Sigmoid colon (tissue), 7 donors: Measurements from ENCODE around the gene BYSL. TPM values are rescaled to one million over a fixed set of nuclear protein-coding genes. Genes with fewer than 3 reads are reported as not detected.
A peak's percentile ranks its signal among the peaks of the same experiment; 100 is the strongest.

Experiments used
- DNase-seq: peaks from one replicate; pipeline ENCODE4 v3.0.0-alpha.2; 2019
- H3K27ac ChIP-seq, 4 donors: fragments of 200-600 bp; sonication (generic); one replicate each; pipeline ENCODE4 v1.5.1; 2016 to 2019; ENCODE audit warnings: mild to moderate bottlenecking in 1 of 4
- H3K27me3 ChIP-seq, 3 donors: fragments of 200-600 bp; sonication (generic); one replicate each; pipeline ENCODE4 v1.5.1; 2019; ENCODE audit warnings: mild to moderate bottlenecking in 1 of 3
- H3K36me3 ChIP-seq, 4 donors: fragments of 200-600 bp; sonication (generic); one replicate each; pipeline ENCODE4 v1.5.1; 2016 to 2019
- H3K4me1 ChIP-seq, 4 donors: fragments of 200-600 bp; sonication (generic); one replicate each; pipeline ENCODE4 v1.5.1; 2017 to 2019
- H3K4me3 ChIP-seq, 4 donors: fragments of 200-600 bp; sonication (generic); one replicate each; pipeline ENCODE4 v1.5.1; 2017 to 2019; ENCODE audit warnings: mild to moderate bottlenecking in 2 of 4, moderate library complexity in 1 of 4
- H3K9me3 ChIP-seq, 4 donors: fragments of 200-600 bp in 3 of 4; sonication (generic) in 3 of 4; one replicate each; pipeline versions ENCODE4 v1.5.1 to v1.6.1; 2013 to 2019
- CTCF ChIP-seq, 4 experiments: fragments of 450-650 bp in 3 of 4; fragments of 200-600 bp in 1 of 4; IDR thresholded peaks; one replicate each; pipeline ENCODE4 v1.5.1; 2016 to 2019; ENCODE audit warnings: antibody characterized with exemption in 4 of 4, mild to moderate bottlenecking in 3 of 4, moderate library complexity in 2 of 4
- EP300 ChIP-seq, 4 donors: sonication (generic); formaldehyde crosslinking; IDR thresholded peaks; one replicate each; pipeline ENCODE4 v1.6.1; 2017; ENCODE audit warnings: antibody characterized with exemption in 4 of 4
- POLR2A ChIP-seq, 2 donors: fragments of 450-650 bp; IDR thresholded peaks; one replicate each; pipeline ENCODE4 v1.6.1; 2016; ENCODE audit warnings: antibody characterized with exemption in 2 of 2, mild to moderate bottlenecking in 2 of 2, moderate library complexity in 2 of 2
- POLR2AphosphoS5 ChIP-seq, 4 donors: sonication (generic); formaldehyde crosslinking; IDR thresholded peaks; one replicate each; pipeline ENCODE4 v1.6.1; 2017; ENCODE audit warnings: antibody characterized with exemption in 4 of 4
- WGBS, 2 donors: extraction: QIAGEN DNeasy Blood & Tissue Kit; methylation state at CpG; one replicate each; pipeline ENCODE4 v1.1.7; 2013; 5-methylcytosine and 5-hydroxymethylcytosine counted together
- intact Hi-C: fragments of 100-400 bp; cut with DNase I; formaldehyde crosslinking; loops from one replicate; pipeline ENCODE4 v1.15.1; 2023
- polyA plus RNA-seq, 3 donors: library from polyadenylated mRNA; stranded (reverse); fragments of 200-250 nt; gene quantifications; one replicate each; pipeline ENCODE4 v1.2.3, GENCODE V29; 2013
- total RNA-seq, 4 donors: library from RNA; depleted of rRNA; stranded (reverse); fragments of >200 nt; gene quantifications; one replicate each; pipeline ENCODE4 v1.1.0, GENCODE V29; 2016
- donor health status: healthy with polysubstance abuse.
- donor health status: Bipolar disorder and iron deficiency.
- donor health status: healthy.

BYSL gene
- total RNA-seq (1 to 10 TPM; 2.9 to 5.4 (median 4.6) TPM), polyA plus RNA-seq (10 to 100 TPM in 1 of 3 donors, 1 to 10 TPM in 2; 4.2 to 14.0 (median 9.6) TPM)

- TF ChIP-seq POLR2AphosphoS5 (IDR thresholded peaks at IDR 0.05) (peak; percentile 81 to 95 (median 92)), CTCF (IDR thresholded peaks at IDR 0.05) (peak; percentile 89 to 98 (median 94)), EP300 (IDR thresholded peaks at IDR 0.05) (peak in 1 of 4 donors; percentile 49), POLR2A (IDR thresholded peaks at IDR 0.05) (peak; percentile 80 to 84)
- Histone ChIP-seq H3K4me1 (peaks cover 0 to 46% (median 36%) of the 10 kb centered on the region in 4 donors), H3K36me3 (peaks cover 4 to 16% (median 7%) of the 10 kb centered on the region in 4 donors), H3K27me3 (no peaks in the 10 kb centered on the region), H3K9me3 (no peaks in the 10 kb centered on the region), H3K4me3 (peak within 1 kb of the TSS; percentile 62 to 84 (median 74)), H3K27ac (peak within 1 kb of the TSS; percentile 94 to 97 (median 96))
- intact Hi-C loops = loop anchor here (1.0 to 2.0 kb wide), 2 partner anchors 124 to 134 kb away; partner anchors contain the start of gene TOMM6
- peak; percentile 96 for DNase-seq
- whole genome bisulfite sequencing, 2 donors = 0% methylated on average over 55 of the region's 55 CpGs
Measured at GRCh38 chr6:41920921-41921711, at the start of gene BYSL, which contains the start of gene MED20. Gene BYSL, plus strand, starts transcription at chr6:41921499. Its CDS starts 64 bp downstream, at chr6:41921563. Gene MED20, minus strand, starts transcription at chr6:41921139. Its CDS starts 121 bp downstream, at chr6:41921018.

DNA sequence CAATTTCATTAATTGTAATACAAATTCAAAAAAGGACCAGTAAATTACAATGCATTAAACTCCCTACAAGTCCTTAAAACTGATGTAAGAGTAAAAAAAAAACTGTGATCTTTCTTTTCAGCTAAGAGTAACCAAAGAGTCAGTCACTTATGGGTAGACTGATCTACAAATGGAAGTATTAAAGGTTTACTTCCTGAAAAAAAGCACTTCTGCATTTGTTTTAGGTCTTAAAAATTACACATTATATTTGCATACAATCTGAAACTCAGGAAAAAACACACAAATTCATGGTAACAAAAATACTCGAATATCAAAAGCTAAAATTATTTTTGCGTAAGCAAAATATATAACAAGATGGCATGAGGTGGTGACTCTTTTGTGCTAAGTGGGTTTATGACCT is 49.6 kb upstream of the BYSL start:
- H3K27ac ChIP-seq = no peak overlapping the region
- no peak overlapping the region for H3K4me3 ChIP-seq
- no peak for DNase-seq
- TF ChIP-seq POLR2AphosphoS5 (IDR thresholded peaks at IDR 0.05) = no peak
- no peak for TF ChIP-seq EP300 (IDR thresholded peaks at IDR 0.05)
- TF ChIP-seq CTCF (IDR thresholded peaks at IDR 0.05) = no peak
- TF ChIP-seq POLR2A (IDR thresholded peaks at IDR 0.05) = no peak
- no peaks in the 10 kb centered on the region for H3K27me3 ChIP-seq
- H3K36me3 ChIP-seq = no peaks in the 10 kb centered on the region
- 88 to 96% methylated on average over 2 of the region's 2 CpGs for WGBS, 2 donors
- intact Hi-C loops = no loop called here
- H3K9me3 ChIP-seq = no peaks in the 10 kb centered on the region
- no peaks in the 10 kb centered on the region for H3K4me1 ChIP-seq

- WGBS, 2 donors = 93 to 96% methylated on average over 13 of the region's 13 CpGs
- TF ChIP-seq EP300 (IDR thresholded peaks at IDR 0.05) (no peak), POLR2A (IDR thresholded peaks at IDR 0.05) (no peak), POLR2AphosphoS5 (IDR thresholded peaks at IDR 0.05) (no peak), CTCF (IDR thresholded peaks at IDR 0.05) (no peak)
- Histone ChIP-seq H3K9me3 (no peaks in the 10 kb centered on the region), H3K36me3 (no peaks in the 10 kb centered on the region), H3K27me3 (no peaks in the 10 kb centered on the region), H3K4me3 (no peak overlapping the region), H3K4me1 (no peaks in the 10 kb centered on the region), H3K27ac (no peak overlapping the region)
- intact Hi-C loops = no loop called here
- DNase-seq = no peak
Measured at GRCh38 chr6:41872147-41872546, 49.2 kb upstream of the BYSL start.

GRCh38 chr6:41874741-41875140 is 46.6 kb upstream of the BYSL start:
- TF ChIP-seq POLR2A (IDR thresholded peaks at IDR 0.05) = no peak
- no peak for TF ChIP-seq EP300 (IDR thresholded peaks at IDR 0.05)
- no peak for TF ChIP-seq POLR2AphosphoS5 (IDR thresholded peaks at IDR 0.05)
- TF ChIP-seq CTCF (IDR thresholded peaks at IDR 0.05) = no peak
- 91 to 93% methylated on average over 1 of the region's 1 CpG for WGBS, 2 donors
- intact Hi-C loops = no loop called here
- Histone ChIP-seq H3K27ac (no peak overlapping the region), H3K36me3 (no peaks in the 10 kb centered on the region), H3K4me3 (no peak overlapping the region), H3K27me3 (no peaks in the 10 kb centered on the region), H3K4me1 (no peaks in the 10 kb centered on the region), H3K9me3 (no peaks in the 10 kb centered on the region)
- no peak for DNase-seq
